ENCODE measurements around the gene CNOT3. TPM values are rescaled to one million over a fixed set of nuclear protein-coding genes. Genes with fewer than 3 reads are reported as not detected.

CNOT3 gene
- total and polyA plus RNA-seq, 2 donors (not counting 3 experiments of a cell fraction or from before 2014, with no cell fraction given), result 20.4 to 74.7 TPM

DNA sequence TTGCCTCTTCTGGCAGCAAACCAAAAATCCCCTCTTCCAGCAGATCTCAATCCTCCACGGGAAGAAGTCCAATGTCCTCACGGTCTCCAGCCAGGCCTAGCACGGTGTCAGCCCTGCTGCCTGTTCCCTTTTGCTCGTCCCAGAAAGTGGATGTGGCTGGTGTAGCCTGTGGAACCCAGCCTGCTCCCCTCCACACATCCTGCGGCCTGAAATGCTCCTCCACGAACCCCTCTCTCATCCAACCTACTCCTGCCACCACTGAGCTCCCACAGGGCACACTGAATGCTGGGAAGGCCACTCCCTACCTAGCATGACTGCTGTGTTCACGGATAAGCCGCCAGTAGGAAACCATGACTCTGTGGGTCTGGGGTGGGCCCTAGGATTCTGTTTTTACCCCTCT lies 48.8 kb downstream of the CNOT3 start:
- Histone ChIP-seq H3K4me1 (ENCODE audit: control insufficient read depth, extremely low read depth, insufficient read depth, low read length) (peaks cover 9% of the 10 kb centered on the region), H2AFZ (ENCODE audit: low read depth, low read length) (no peak overlapping the region), H3K36me3 (ENCODE audit: control insufficient read depth in 2 of 2, extremely low read depth in 1 of 2, insufficient read depth in 2 of 2, low read length in 2 of 2) (peaks cover 7 to 17% of the 10 kb centered on the region in 2 experiments), H4K20me1 (replicated peaks; ENCODE audit: control insufficient read depth, extremely low read depth, insufficient read depth, low read length) (no peaks in the 10 kb centered on the region), H3K4me2 (ENCODE audit: insufficient read depth, low read length) (no peak overlapping the region), H3K27ac (ENCODE audit: insufficient read depth, low read depth, low read length) (no peak overlapping the region), H3K79me2 (ENCODE audit: control insufficient read depth, insufficient read depth, low read length) (peaks cover 31% of the 10 kb centered on the region), H3K9me1 (replicated peaks; ENCODE audit: control insufficient read depth, extremely low read depth, insufficient read depth, low read length) (no peaks in the 10 kb centered on the region), H3K9ac (replicated peaks; ENCODE audit: extremely low read depth, insufficient read depth, low read length) (no peak overlapping the region), H3K9me3 (replicated peaks; ENCODE audit: control insufficient read depth, insufficient read depth, low read length) (no peaks in the 10 kb centered on the region), H3K27me3 (ENCODE audit: control insufficient read depth in 2 of 2, insufficient read depth in 2 of 2, low read length in 2 of 2) (no peaks in the 10 kb centered on the region), H3K4me3 (replicated peaks in 1 of 3; ENCODE audit: insufficient read depth in 1 of 3, low read depth in 1 of 3, low read length in 3 of 3) (no peak overlapping the region)
- intact Hi-C loops (cut with micrococcal nuclease) (no loop called here), dilution Hi-C loops (cut with MboI; ENCODE audit: extremely low pct_ligation_motif_present, low sequenced_read_pairs) (no loop called here)
- FAIRE-seq, result no peak
- ChIA-PET CTCF (interaction anchor here (1.1 kb wide), 1 partner anchor 18 kb away, joined by 4 read pairs; no protein-coding TSS in a partner anchor), POLR2A (no interaction called here)
- no peak for DNase-seq (ENCODE audit: low read depth, low spot score)
- BruUV-seq (replicated peaks), result no TSS peak
- TF ChIP-seq GATA2 (IDR thresholded peaks at IDR 0.05; ENCODE audit: insufficient read depth, insufficient read length, low read depth, low read length) (no peak), POLR2AphosphoS5 (IDR thresholded peaks at IDR 0.05; ENCODE audit: insufficient read depth, low read depth, low read length) (no peak), MYC (IDR thresholded peaks at IDR 0.05; ENCODE audit: low read depth, low read length) (no peak), EZH2 (IDR thresholded peaks at IDR 0.05; ENCODE audit: borderline replicate concordance, low read depth, low read length, severe bottlenecking) (no peak), POLR2A (IDR thresholded peaks at IDR 0.05; ENCODE audit: low read depth, low read length) (no peak), FOS (IDR thresholded peaks at IDR 0.05; ENCODE audit: borderline replicate concordance, insufficient read depth, low read length) (no peak), JUN (IDR thresholded peaks at IDR 0.05; ENCODE audit: borderline replicate concordance, insufficient read depth, insufficient read length, low read depth) (no peak)
- TF ChIP-seq, protein P1, sequence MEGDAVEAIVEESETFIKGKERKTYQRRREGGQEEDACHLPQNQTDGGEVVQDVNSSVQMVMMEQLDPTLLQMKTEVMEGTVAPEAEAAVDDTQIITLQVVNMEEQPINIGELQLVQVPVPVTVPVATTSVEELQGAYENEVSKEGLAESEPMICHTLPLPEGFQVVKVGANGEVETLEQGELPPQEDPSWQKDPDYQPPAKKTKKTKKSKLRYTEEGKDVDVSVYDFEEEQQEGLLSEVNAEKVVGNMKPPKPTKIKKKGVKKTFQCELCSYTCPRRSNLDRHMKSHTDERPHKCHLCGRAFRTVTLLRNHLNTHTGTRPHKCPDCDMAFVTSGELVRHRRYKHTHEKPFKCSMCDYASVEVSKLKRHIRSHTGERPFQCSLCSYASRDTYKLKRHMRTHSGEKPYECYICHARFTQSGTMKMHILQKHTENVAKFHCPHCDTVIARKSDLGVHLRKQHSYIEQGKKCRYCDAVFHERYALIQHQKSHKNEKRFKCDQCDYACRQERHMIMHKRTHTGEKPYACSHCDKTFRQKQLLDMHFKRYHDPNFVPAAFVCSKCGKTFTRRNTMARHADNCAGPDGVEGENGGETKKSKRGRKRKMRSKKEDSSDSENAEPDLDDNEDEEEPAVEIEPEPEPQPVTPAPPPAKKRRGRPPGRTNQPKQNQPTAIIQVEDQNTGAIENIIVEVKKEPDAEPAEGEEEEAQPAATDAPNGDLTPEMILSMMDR (IDR thresholded peaks at IDR 0.05; ENCODE audit: extremely low read depth in 1 of 2, insufficient read depth in 1 of 2, low read depth in 1 of 2, low read length in 2 of 2), result no peak
- TF ChIP-seq, protein P2, sequence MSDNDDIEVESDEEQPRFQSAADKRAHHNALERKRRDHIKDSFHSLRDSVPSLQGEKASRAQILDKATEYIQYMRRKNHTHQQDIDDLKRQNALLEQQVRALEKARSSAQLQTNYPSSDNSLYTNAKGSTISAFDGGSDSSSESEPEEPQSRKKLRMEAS (IDR thresholded peaks at IDR 0.05; ENCODE audit: insufficient read depth, insufficient read length), result no peak

All from endothelial cell of umbilical vein (primary cell).